ENCODE measurements around the gene ETHE1.

ETHE1 gene

DNA sequence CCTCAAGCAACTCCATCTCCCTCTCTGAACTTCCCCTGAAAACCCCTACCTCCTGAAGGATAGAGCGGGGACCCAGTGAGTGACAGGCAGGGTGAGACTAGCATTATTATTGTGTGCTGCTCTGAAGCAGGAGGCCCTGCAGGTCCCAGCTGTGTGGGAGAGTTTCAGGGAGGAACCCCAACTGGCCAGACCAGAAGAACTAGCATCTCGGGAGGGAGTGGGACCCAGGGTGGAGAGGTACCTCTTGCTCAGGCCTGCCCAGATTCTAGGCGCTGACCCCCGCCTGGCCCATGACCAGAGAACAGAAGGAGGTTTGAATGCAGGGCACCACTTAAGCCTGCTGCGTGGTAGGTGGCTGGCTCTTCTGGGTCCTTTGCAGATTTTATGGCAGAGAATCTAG, 55.9 kb downstream of the ETHE1 start (continued):
- TF ChIP-seq BACH2 (CRISPR knock-in tag; IDR thresholded peaks at IDR 0.05; ENCODE audit: borderline replicate concordance) (no peak), CSRNP3 (CRISPR knock-in tag; IDR thresholded peaks at IDR 0.05) (no peak), ARNTL (CRISPR knock-in tag; IDR thresholded peaks at IDR 0.05; ENCODE audit: borderline replicate concordance, low read depth) (no peak), TOX (CRISPR knock-in tag; IDR thresholded peaks at IDR 0.05; ENCODE audit: borderline replicate concordance) (no peak), ZFP3 (CRISPR knock-in tag; IDR thresholded peaks at IDR 0.05) (no peak), ESRRG (CRISPR knock-in tag; IDR thresholded peaks at IDR 0.05) (no peak)

- no peak for TF ChIP-seq BACH2 (CRISPR knock-in tag; IDR thresholded peaks at IDR 0.05; ENCODE audit: borderline replicate concordance)
- TF ChIP-seq ZNF70 (CRISPR knock-in tag; IDR thresholded peaks at IDR 0.05): peak; percentile 69
- TF ChIP-seq RARB (CRISPR knock-in tag; IDR thresholded peaks at IDR 0.05): no peak
- ATAC-seq: no peak
Measured at GRCh38 chr19:43470288-43470687, 56.7 kb downstream of the ETHE1 start.

- no peak for TF ChIP-seq ZNF70 (CRISPR knock-in tag; IDR thresholded peaks at IDR 0.05)
- TF ChIP-seq CSDC2 (CRISPR knock-in tag; IDR thresholded peaks at IDR 0.05): no peak
- TF ChIP-seq TOX (CRISPR knock-in tag; IDR thresholded peaks at IDR 0.05; ENCODE audit: borderline replicate concordance): no peak
- TF ChIP-seq, protein P1, sequence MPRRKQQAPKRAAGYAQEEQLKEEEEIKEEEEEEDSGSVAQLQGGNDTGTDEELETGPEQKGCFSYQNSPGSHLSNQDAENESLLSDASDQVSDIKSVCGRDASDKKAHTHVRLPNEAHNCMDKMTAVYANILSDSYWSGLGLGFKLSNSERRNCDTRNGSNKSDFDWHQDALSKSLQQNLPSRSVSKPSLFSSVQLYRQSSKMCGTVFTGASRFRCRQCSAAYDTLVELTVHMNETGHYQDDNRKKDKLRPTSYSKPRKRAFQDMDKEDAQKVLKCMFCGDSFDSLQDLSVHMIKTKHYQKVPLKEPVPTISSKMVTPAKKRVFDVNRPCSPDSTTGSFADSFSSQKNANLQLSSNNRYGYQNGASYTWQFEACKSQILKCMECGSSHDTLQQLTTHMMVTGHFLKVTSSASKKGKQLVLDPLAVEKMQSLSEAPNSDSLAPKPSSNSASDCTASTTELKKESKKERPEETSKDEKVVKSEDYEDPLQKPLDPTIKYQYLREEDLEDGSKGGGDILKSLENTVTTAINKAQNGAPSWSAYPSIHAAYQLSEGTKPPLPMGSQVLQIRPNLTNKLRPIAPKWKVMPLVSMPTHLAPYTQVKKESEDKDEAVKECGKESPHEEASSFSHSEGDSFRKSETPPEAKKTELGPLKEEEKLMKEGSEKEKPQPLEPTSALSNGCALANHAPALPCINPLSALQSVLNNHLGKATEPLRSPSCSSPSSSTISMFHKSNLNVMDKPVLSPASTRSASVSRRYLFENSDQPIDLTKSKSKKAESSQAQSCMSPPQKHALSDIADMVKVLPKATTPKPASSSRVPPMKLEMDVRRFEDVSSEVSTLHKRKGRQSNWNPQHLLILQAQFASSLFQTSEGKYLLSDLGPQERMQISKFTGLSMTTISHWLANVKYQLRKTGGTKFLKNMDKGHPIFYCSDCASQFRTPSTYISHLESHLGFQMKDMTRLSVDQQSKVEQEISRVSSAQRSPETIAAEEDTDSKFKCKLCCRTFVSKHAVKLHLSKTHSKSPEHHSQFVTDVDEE (CRISPR knock-in tag; IDR thresholded peaks at IDR 0.05): no peak
- no peak for TF ChIP-seq BACH2 (CRISPR knock-in tag; IDR thresholded peaks at IDR 0.05; ENCODE audit: borderline replicate concordance)
- no peak for TF ChIP-seq OSR1 (CRISPR knock-in tag; IDR thresholded peaks at IDR 0.05)
- TF ChIP-seq ZNF8 (CRISPR knock-in tag; IDR thresholded peaks at IDR 0.05): no peak
- no peak for TF ChIP-seq SNAI2 (CRISPR knock-in tag; IDR thresholded peaks at IDR 0.05)
- no peak for TF ChIP-seq PPARA (CRISPR knock-in tag; IDR thresholded peaks at IDR 0.05; ENCODE audit: borderline replicate concordance)
- TF ChIP-seq, protein P2, sequence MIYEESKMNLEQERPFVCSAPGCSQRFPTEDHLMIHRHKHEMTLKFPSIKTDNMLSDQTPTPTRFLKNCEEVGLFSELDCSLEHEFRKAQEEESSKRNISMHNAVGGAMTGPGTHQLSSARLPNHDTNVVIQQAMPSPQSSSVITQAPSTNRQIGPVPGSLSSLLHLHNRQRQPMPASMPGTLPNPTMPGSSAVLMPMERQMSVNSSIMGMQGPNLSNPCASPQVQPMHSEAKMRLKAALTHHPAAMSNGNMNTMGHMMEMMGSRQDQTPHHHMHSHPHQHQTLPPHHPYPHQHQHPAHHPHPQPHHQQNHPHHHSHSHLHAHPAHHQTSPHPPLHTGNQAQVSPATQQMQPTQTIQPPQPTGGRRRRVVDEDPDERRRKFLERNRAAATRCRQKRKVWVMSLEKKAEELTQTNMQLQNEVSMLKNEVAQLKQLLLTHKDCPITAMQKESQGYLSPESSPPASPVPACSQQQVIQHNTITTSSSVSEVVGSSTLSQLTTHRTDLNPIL (CRISPR knock-in tag; IDR thresholded peaks at IDR 0.05; ENCODE audit: low read depth): no peak
- TF ChIP-seq, protein P3, sequence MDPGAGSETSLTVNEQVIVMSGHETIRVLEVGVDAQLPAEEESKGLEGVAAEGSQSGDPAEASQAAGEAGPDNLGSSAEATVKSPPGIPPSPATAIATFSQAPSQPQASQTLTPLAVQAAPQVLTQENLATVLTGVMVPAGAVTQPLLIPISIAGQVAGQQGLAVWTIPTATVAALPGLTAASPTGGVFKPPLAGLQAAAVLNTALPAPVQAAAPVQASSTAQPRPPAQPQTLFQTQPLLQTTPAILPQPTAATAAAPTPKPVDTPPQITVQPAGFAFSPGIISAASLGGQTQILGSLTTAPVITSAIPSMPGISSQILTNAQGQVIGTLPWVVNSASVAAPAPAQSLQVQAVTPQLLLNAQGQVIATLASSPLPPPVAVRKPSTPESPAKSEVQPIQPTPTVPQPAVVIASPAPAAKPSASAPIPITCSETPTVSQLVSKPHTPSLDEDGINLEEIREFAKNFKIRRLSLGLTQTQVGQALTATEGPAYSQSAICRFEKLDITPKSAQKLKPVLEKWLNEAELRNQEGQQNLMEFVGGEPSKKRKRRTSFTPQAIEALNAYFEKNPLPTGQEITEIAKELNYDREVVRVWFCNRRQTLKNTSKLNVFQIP (CRISPR knock-in tag; IDR thresholded peaks at IDR 0.05; ENCODE audit: borderline replicate concordance, low read depth): no peak
- TF ChIP-seq, protein P4, sequence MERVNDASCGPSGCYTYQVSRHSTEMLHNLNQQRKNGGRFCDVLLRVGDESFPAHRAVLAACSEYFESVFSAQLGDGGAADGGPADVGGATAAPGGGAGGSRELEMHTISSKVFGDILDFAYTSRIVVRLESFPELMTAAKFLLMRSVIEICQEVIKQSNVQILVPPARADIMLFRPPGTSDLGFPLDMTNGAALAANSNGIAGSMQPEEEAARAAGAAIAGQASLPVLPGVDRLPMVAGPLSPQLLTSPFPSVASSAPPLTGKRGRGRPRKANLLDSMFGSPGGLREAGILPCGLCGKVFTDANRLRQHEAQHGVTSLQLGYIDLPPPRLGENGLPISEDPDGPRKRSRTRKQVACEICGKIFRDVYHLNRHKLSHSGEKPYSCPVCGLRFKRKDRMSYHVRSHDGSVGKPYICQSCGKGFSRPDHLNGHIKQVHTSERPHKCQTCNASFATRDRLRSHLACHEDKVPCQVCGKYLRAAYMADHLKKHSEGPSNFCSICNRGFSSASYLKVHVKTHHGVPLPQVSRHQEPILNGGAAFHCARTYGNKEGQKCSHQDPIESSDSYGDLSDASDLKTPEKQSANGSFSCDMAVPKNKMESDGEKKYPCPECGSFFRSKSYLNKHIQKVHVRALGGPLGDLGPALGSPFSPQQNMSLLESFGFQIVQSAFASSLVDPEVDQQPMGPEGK (CRISPR knock-in tag; IDR thresholded peaks at IDR 0.05; ENCODE audit: borderline replicate concordance): no peak
- TF ChIP-seq ZFP30 (CRISPR knock-in tag; IDR thresholded peaks at IDR 0.05): no peak
- TF ChIP-seq TCF4 (CRISPR knock-in tag; IDR thresholded peaks at IDR 0.05; ENCODE audit: borderline replicate concordance): no peak
- TF ChIP-seq GLIS3 (CRISPR knock-in tag; IDR thresholded peaks at IDR 0.05): no peak
- no peak for TF ChIP-seq ZNF565 (CRISPR knock-in tag; conservative IDR thresholded peaks at IDR 0.05; ENCODE audit: low read depth)
- no peak for ATAC-seq
Measured at GRCh38 chr19:43469160-43469480, 57.9 kb downstream of the ETHE1 start.

Data from SK-N-SH treated with all-trans-retinoic acid at 6 μM for 48 hours (cell line).